ENCODE data around the gene SIVA1. TPM values are rescaled to one million over a fixed set of nuclear protein-coding genes. Genes with fewer than 3 reads are reported as not detected.

SIVA1 gene
- total and polyA plus RNA-seq, 3 experiments from 2014 or later: 150 to 227 (median 175) TPM

DNA sequence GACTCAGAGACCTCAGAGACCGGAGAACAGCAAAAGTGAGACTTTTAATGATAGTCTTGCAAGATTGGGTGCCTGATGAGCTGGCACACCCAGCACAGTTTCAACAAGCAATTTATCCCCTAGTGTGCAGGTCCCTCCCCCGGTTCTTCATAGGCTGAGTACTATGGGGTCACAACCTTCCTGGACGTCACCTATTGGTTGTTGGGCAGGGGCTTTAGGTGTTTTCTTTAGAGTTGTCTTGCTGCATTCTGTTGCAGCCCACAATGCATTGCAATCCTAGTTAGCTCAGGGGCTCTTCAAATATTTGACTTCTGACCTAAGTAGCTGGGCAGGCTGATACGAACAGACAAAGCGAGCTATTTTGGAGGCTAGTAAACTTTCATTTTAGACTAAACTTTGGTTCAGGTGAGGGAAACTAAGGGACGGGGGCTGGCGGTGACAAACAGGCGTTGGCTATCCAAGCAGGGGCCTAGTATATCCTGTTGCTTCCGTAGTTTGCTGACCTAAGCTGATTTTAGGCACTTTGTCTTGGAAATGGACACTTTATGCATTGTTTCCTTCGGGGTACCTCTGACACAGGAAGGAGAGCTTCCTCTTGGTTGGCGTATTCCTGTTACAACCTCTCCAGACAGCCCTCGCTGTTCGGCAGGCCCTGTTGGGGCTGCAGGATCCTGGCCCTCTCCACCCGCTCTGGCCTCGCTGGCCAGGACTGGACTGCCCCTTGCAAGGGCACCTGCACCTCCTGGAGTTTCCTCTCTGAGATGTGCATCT lies 14.1 kb downstream of the SIVA1 start:
- H3K27me3 ChIP-seq (ENCODE audit: insufficient read depth, low read length, poor library complexity, severe bottlenecking): no peaks in the 10 kb centered on the region
- ChIA-PET CTCF (interaction anchor here (1.2 to 8.7 kb wide), 6 partner anchors 12 to 60 kb away, joined by 3 to 118 read pairs (median 4); partner anchors contain the start of gene SIVA1), POLR2A (no interaction called here)
- Mint-ChIP-seq H3K27ac (no peak overlapping the region), H3K4me1 (peaks cover 0 to 15% (median 3%) of the 10 kb centered on the region in 3 donors), H3K9me3 (peaks cover 0 to 2% (median 0%) of the 10 kb centered on the region in 5 donors), H3K4me3 (no peak overlapping the region), H3K36me3 (peaks cover 8 to 28% (median 9%) of the 10 kb centered on the region in 3 donors), H3K27me3 (no peaks in the 10 kb centered on the region)
- H3K9me3 ChIP-seq (ENCODE audit: low read length): no peaks in the 10 kb centered on the region
- H3K4me3 ChIP-seq (ENCODE audit: low read length): no peak overlapping the region
- no peaks in the 10 kb centered on the region for H3K4me1 ChIP-seq (ENCODE audit: insufficient read depth, low read length)
- DNase-seq: no peak
- H3K36me3 ChIP-seq (ENCODE audit: insufficient read depth, low read length): no peaks in the 10 kb centered on the region
- no peak overlapping the region for H3K27ac ChIP-seq (ENCODE audit: low read depth, low read length)

DNA sequence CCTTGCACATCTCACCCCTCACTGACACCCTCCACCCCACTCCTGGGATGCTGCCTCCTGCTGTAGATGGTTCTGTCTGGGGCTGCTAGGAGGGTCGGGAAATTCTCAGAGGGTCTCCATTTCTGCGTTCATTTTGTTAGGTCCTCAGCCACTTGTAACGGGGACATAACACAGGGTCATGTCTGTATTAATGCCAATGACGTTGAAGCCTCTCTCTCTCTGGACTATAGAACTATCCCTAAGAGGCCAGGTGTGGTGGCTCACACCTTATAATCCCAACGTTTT lies 14.6 kb downstream of the SIVA1 start:
- Histone ChIP-seq H3K27me3 (ENCODE audit: insufficient read depth, low read length, poor library complexity, severe bottlenecking) (no peaks in the 10 kb centered on the region), H3K4me3 (ENCODE audit: low read length) (no peak overlapping the region), H3K9me3 (ENCODE audit: low read length) (no peaks in the 10 kb centered on the region), H3K4me1 (ENCODE audit: insufficient read depth, low read length) (no peaks in the 10 kb centered on the region), H3K36me3 (ENCODE audit: insufficient read depth, low read length) (no peaks in the 10 kb centered on the region), H3K27ac (ENCODE audit: low read depth, low read length) (no peak overlapping the region)
- peak overlapping the region in 1 of 8 donors; percentile 78 for H3K27ac Mint-ChIP-seq
- ChIA-PET CTCF (interaction anchor here (1.2 to 8.7 kb wide), 10 partner anchors 8 to 63 kb away, joined by 3 to 118 read pairs (median 6); partner anchors contain the start of genes AKT1 and SIVA1), POLR2A (no interaction called here)
- H3K4me3 Mint-ChIP-seq: no peak overlapping the region
- H3K4me1 Mint-ChIP-seq: peaks cover 0 to 15% (median 3%) of the 10 kb centered on the region in 3 donors
- H3K27me3 Mint-ChIP-seq: no peaks in the 10 kb centered on the region
- DNase-seq: no peak
- peaks cover 6 to 29% (median 7%) of the 10 kb centered on the region in 3 donors for H3K36me3 Mint-ChIP-seq
- H3K9me3 Mint-ChIP-seq: peaks cover 0 to 2% (median 0%) of the 10 kb centered on the region in 5 donors

DNA sequence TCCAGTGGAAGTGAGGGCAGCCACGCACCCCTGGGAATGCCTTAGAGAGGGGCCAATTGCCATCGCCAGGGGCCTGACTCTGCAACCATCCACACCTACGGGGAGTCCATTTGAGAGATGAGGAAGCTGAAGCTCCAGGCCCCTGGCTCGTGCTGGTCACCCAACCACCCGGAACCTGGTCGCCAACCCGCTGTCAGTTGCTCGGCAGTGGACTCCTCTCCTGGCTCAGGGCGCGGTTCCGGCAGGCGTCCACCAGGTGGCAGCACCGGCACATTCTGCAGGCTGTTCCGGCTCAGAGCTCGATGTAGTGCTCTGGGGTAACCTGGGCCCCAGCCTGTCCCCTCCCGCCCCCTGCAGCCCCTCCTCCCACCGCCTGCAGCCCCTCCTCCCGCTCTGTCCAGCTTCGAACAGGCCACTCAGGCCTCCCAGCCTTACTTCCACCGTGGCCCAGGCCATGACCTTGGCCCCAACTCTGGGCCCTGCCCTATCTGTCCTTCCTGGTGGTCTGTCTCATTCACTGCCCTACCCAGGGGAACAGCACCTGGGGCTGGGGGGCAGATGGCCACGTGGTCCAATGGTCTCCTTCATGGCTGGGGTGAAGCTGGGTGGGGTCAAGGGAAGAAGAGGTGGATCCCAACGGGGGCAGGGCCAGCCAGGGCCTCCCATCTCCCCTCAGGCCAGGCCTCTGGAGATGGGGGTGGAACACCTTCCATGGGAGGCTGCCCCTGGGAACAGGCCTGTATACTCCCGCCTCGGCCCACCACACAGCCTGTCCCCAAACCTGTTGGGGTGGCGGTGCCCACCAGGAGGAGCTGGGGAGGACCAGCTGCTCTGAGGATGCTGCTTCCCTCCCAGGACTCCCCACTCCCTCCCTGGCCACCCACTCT lies 15.7 kb downstream of the SIVA1 start:
- H3K36me3 ChIP-seq (ENCODE audit: insufficient read depth, low read length): no peaks in the 10 kb centered on the region
- no peaks in the 10 kb centered on the region for H3K27me3 ChIP-seq (ENCODE audit: insufficient read depth, low read length, poor library complexity, severe bottlenecking)
- no peaks in the 10 kb centered on the region for H3K9me3 ChIP-seq (ENCODE audit: low read length)
- no peak overlapping the region for H3K4me3 Mint-ChIP-seq
- CTCF ChIA-PET: interaction anchor here (0.6 to 8.7 kb wide), 27 partner anchors 8 to 121 kb away, joined by 3 to 118 read pairs (median 5); partner anchors contain the start of genes AKT1, SIVA1 and ZBTB42
- H3K4me1 ChIP-seq (ENCODE audit: insufficient read depth, low read length): no peaks in the 10 kb centered on the region
- H3K4me1 Mint-ChIP-seq: peaks cover 0 to 15% (median 3%) of the 10 kb centered on the region in 3 donors
- peaks cover 0 to 2% (median 0%) of the 10 kb centered on the region in 5 donors for H3K9me3 Mint-ChIP-seq
- POLR2A ChIA-PET: interaction anchor here (0.7 to 1.5 kb wide), 5 partner anchors 16 to 276 kb away, joined by 3 to 7 read pairs (median 5); partner anchors contain the start of genes SIVA1 and ZBTB42
- DNase-seq: peak; percentile 80 to 91 (median 86)
- no peak overlapping the region for H3K27ac ChIP-seq (ENCODE audit: low read depth, low read length)
- peak overlapping the region in 3 of 8 donors; percentile 11 to 75 (median 51) for H3K27ac Mint-ChIP-seq
- no peak overlapping the region for H3K4me3 ChIP-seq (ENCODE audit: low read length)
- H3K27me3 Mint-ChIP-seq: no peaks in the 10 kb centered on the region
- H3K36me3 Mint-ChIP-seq: peaks cover 6 to 34% (median 7%) of the 10 kb centered on the region in 3 donors

DNA sequence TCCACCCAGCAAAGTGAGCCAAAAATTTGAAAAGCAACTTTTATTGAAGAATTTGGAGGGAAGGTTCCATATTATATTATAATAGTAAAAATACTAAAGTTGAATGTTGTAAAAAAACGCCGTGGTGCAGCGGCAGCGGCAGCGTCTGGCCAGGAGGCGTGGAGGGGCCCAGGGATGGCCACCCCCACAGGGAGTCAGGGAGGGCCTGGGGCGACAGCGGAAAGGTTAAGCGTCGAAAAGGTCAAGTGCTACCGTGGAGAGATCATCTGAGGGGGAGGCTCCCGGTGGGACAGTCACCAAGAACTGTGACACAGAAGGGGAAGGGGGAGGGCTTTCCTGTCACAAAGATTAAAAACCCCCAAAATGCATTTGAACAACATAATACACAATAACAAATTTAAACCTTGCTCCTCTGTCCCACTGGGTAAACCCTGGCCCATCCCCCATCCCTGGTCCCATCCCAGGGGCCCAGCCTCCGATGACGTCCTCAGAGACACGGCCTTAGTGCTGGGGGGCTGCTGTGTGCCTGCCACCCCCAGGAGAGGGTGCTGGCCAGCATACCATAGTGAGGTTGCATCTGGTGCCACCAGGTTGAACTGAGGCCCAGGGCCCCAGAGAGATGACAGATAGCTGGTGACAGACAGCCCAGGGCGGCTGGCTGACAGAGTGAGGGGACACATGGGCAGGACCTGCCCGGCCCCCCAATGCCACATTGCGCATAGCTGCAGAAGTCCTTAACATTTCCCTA lies 16.6 kb downstream of the SIVA1 start:
- Mint-ChIP-seq H3K27ac (peak overlapping the region in 1 of 8 donors; percentile 56), H3K27me3 (no peaks in the 10 kb centered on the region), H3K9me3 (peaks cover 0 to 2% (median 0%) of the 10 kb centered on the region in 5 donors), H3K36me3 (peaks cover 6 to 37% (median 7%) of the 10 kb centered on the region in 3 donors), H3K4me1 (peaks cover 0 to 15% (median 3%) of the 10 kb centered on the region in 3 donors), H3K4me3 (no peak overlapping the region)
- Histone ChIP-seq H3K4me3 (ENCODE audit: low read length) (no peak overlapping the region), H3K36me3 (ENCODE audit: insufficient read depth, low read length) (no peaks in the 10 kb centered on the region), H3K27ac (ENCODE audit: low read depth, low read length) (no peak overlapping the region), H3K4me1 (ENCODE audit: insufficient read depth, low read length) (no peaks in the 10 kb centered on the region), H3K9me3 (ENCODE audit: low read length) (no peaks in the 10 kb centered on the region), H3K27me3 (ENCODE audit: insufficient read depth, low read length, poor library complexity, severe bottlenecking) (no peaks in the 10 kb centered on the region)
- no peak for DNase-seq
- CTCF ChIA-PET: interaction anchor here (1.0 to 8.7 kb wide), 10 partner anchors 8 to 102 kb away, joined by 3 to 118 read pairs (median 8); partner anchors contain the start of gene SIVA1
- POLR2A ChIA-PET: interaction anchor here (0.8 to 1.5 kb wide), 3 partner anchors 17 to 52 kb away, joined by 3 to 7 read pairs (median 7); partner anchors contain the start of genes SIVA1 and ZBTB42

DNA sequence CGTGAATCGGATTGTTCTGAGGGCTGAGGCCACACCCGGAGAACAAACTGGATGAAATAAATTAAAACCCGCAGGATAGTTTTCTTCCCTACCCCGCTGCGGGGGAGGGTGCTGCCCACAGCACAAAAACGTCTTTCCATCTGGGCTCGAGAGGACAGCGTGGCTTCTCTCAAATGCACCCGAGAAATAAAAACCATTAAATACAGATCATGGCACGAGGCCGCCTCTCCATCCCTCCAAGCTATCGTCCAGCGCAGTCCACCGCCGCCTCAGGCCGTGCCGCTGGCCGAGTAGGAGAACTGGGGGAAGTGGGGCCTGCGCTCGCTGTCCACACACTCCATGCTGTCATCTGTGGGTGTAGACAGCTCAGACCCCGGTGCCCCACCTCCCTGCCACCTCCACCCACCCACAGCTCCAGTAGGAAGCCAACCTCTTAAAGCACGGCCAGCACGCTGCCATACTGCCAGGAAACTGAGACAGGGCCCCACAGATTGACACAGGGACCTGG lies 17.2 kb downstream of the SIVA1 start:
- Mint-ChIP-seq H3K27ac (peak overlapping the region in 1 of 8 donors; percentile 56), H3K27me3 (no peaks in the 10 kb centered on the region), H3K4me3 (no peak overlapping the region), H3K4me1 (peaks cover 0 to 15% (median 3%) of the 10 kb centered on the region in 3 donors), H3K36me3 (peaks cover 6 to 42% (median 7%) of the 10 kb centered on the region in 3 donors), H3K9me3 (peaks cover 0 to 2% (median 0%) of the 10 kb centered on the region in 5 donors)
- H3K36me3 ChIP-seq (ENCODE audit: insufficient read depth, low read length): no peaks in the 10 kb centered on the region
- H3K27me3 ChIP-seq (ENCODE audit: insufficient read depth, low read length, poor library complexity, severe bottlenecking): no peaks in the 10 kb centered on the region
- ChIA-PET CTCF (interaction anchor here (1.2 to 8.7 kb wide), 2 partner anchors 24 to 57 kb away, joined by 3 to 118 read pairs; no protein-coding TSS in a partner anchor), POLR2A (interaction anchor here (0.6 kb wide), 1 partner anchor 307 kb away, joined by 3 read pairs; no protein-coding TSS in a partner anchor)
- no peak overlapping the region for H3K4me3 ChIP-seq (ENCODE audit: low read length)
- H3K9me3 ChIP-seq (ENCODE audit: low read length): no peaks in the 10 kb centered on the region
- no peaks in the 10 kb centered on the region for H3K4me1 ChIP-seq (ENCODE audit: insufficient read depth, low read length)
- no peak overlapping the region for H3K27ac ChIP-seq (ENCODE audit: low read depth, low read length)
- DNase-seq: no peak

DNA sequence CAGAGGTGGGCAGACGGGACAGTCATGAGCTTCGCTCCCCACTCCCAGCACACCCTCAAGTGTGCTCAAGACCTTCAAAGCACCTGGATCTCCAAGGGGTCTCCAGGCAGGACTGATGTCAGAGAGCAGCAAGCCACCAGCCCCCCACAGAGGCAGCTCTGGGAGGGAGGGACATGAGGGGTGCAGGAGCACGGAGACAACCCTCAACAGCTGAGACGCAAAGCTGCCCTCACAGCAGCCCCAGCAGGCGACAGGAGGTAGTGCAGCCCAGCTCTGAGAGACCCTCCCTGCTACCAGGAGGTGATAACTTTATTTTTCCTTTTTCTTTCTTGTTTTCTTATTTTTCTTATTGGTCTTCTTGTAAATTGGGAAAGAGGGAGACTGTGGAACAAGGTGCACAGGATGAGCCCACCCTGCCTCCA lies 17.9 kb downstream of the SIVA1 start:
- ChIA-PET CTCF (interaction anchor here (1.2 to 8.7 kb wide), 3 partner anchors 23 to 56 kb away, joined by 3 to 118 read pairs (median 4); no protein-coding TSS in a partner anchor), POLR2A (interaction anchor here (0.6 kb wide), 1 partner anchor 306 kb away, joined by 3 read pairs; no protein-coding TSS in a partner anchor)
- no peak for DNase-seq
- H3K27me3 Mint-ChIP-seq: no peaks in the 10 kb centered on the region
- no peak overlapping the region for H3K4me3 Mint-ChIP-seq
- Histone ChIP-seq H3K9me3 (ENCODE audit: low read length) (no peaks in the 10 kb centered on the region), H3K36me3 (ENCODE audit: insufficient read depth, low read length) (no peaks in the 10 kb centered on the region), H3K27me3 (ENCODE audit: insufficient read depth, low read length, poor library complexity, severe bottlenecking) (no peaks in the 10 kb centered on the region), H3K27ac (ENCODE audit: low read depth, low read length) (no peak overlapping the region), H3K4me3 (ENCODE audit: low read length) (no peak overlapping the region), H3K4me1 (ENCODE audit: insufficient read depth, low read length) (no peaks in the 10 kb centered on the region)
- peaks cover 0 to 15% (median 3%) of the 10 kb centered on the region in 3 donors for H3K4me1 Mint-ChIP-seq
- peak overlapping the region in 1 of 8 donors; percentile 46 for H3K27ac Mint-ChIP-seq
- peaks cover 6 to 42% (median 7%) of the 10 kb centered on the region in 3 donors for H3K36me3 Mint-ChIP-seq
- peaks cover 0 to 2% (median 0%) of the 10 kb centered on the region in 5 donors for H3K9me3 Mint-ChIP-seq

DNA sequence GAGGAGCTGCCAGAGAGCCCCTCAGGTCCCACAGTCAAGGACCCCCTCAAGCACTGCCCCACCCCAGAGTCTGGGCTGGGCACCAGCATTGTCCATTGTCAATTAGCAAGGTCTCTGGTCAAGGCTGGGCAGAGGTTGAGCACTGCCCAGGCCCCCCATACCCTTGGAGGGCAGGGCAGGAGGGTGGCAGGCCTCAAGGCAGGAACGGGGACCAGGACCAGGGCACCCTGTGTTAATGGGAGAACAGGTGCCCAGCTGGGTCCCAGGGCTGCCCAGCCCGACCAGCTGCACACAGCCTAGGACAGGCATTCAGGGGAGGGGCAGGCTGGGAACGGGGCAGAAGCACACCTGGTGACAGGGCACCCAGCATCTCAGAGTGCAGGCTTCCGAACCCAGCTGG lies 18.4 kb downstream of the SIVA1 start:
- Mint-ChIP-seq H3K27me3 (no peaks in the 10 kb centered on the region), H3K4me3 (no peak overlapping the region), H3K4me1 (peaks cover 0 to 15% (median 3%) of the 10 kb centered on the region in 3 donors), H3K9me3 (peaks cover 0 to 2% (median 0%) of the 10 kb centered on the region in 5 donors), H3K27ac (no peak overlapping the region), H3K36me3 (peaks cover 6 to 44% (median 7%) of the 10 kb centered on the region in 3 donors)
- Histone ChIP-seq H3K27me3 (ENCODE audit: insufficient read depth, low read length, poor library complexity, severe bottlenecking) (no peaks in the 10 kb centered on the region), H3K4me1 (ENCODE audit: insufficient read depth, low read length) (no peaks in the 10 kb centered on the region), H3K27ac (ENCODE audit: low read depth, low read length) (no peak overlapping the region), H3K36me3 (ENCODE audit: insufficient read depth, low read length) (no peaks in the 10 kb centered on the region), H3K4me3 (ENCODE audit: low read length) (no peak overlapping the region), H3K9me3 (ENCODE audit: low read length) (no peaks in the 10 kb centered on the region)
- ChIA-PET CTCF (interaction anchor here (1.3 to 8.7 kb wide), 2 partner anchors 46 to 56 kb away, joined by 4 to 118 read pairs; no protein-coding TSS in a partner anchor), POLR2A (interaction anchor here (0.6 kb wide), 1 partner anchor 54 kb away, joined by 3 read pairs; no protein-coding TSS in a partner anchor)
- DNase-seq: no peak
